ENCODE data around the gene SEC14L3. TPM values are rescaled to one million over a fixed set of nuclear protein-coding genes. Genes with fewer than 3 reads are reported as not detected.

Gene SEC14L3
- total RNA-seq, 1 experiment from 2014 or later = not detected

DNA sequence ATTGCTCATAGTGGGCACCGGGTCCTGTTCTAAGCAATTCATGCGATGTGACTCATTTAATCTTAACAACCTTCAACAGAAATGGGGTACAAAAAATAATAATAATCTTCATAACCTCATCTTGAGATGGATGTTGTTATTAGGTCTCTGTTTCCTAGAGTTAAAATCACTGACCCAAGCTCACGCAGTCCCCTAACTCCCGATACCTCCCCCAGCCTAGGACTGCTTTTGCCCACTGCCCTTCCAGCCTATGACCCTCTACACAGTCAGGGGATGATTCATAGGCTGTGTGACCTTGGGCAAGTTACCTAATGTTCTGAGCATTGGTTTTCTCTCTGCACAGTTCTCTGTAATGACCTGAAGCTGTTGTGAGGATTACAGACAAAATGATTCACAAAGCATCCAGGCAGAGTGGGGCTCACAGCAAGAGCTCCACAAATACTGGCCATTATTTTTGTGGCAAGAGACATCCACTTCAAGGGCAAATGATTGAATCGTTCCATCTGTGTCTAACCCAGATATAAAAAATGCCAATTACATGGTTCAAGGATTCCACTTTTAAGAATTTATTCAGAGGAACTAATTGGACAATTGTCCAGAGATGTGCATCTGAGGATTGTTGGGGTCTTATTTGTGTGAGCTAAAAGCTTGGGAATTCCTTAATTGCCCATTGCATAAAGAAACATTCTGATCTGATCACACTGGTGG, 26.2 kb downstream of the SEC14L3 start:
- Histone ChIP-seq H3K4me1 (ENCODE audit: control insufficient read depth, insufficient read depth, low read length) (no peaks in the 10 kb centered on the region), H3K27ac (ENCODE audit: low read length) (no peak overlapping the region), H3K4me3 (ENCODE audit: low read depth in 2 of 2, low read length in 2 of 2) (no peak overlapping the region), H3K27me3 (ENCODE audit: control insufficient read depth, insufficient read depth, low read length) (no peaks in the 10 kb centered on the region), H3K9me3 (ENCODE audit: control insufficient read depth, insufficient read depth, low read depth, low read length) (no peaks in the 10 kb centered on the region), H3K36me3 (ENCODE audit: control insufficient read depth, insufficient read depth, low read length) (no peaks in the 10 kb centered on the region)
- ATAC-seq (no peak), DNase-seq (ENCODE audit: low read depth, low spot score) (no peak)
- ChIA-PET POLR2A (no interaction called here), CTCF (interaction anchor here (1.2 to 1.3 kb wide), 2 partner anchors 40 to 156 kb away, joined by 5 to 9 read pairs; no protein-coding TSS in a partner anchor)
- TF ChIP-seq, protein P1, sequence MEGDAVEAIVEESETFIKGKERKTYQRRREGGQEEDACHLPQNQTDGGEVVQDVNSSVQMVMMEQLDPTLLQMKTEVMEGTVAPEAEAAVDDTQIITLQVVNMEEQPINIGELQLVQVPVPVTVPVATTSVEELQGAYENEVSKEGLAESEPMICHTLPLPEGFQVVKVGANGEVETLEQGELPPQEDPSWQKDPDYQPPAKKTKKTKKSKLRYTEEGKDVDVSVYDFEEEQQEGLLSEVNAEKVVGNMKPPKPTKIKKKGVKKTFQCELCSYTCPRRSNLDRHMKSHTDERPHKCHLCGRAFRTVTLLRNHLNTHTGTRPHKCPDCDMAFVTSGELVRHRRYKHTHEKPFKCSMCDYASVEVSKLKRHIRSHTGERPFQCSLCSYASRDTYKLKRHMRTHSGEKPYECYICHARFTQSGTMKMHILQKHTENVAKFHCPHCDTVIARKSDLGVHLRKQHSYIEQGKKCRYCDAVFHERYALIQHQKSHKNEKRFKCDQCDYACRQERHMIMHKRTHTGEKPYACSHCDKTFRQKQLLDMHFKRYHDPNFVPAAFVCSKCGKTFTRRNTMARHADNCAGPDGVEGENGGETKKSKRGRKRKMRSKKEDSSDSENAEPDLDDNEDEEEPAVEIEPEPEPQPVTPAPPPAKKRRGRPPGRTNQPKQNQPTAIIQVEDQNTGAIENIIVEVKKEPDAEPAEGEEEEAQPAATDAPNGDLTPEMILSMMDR (IDR thresholded peaks at IDR 0.05) = peak; percentile 59; the same call in 1 of the 2 replicates
- no peak for TF ChIP-seq SIN3A (IDR thresholded peaks at IDR 0.05; ENCODE audit: borderline replicate concordance, insufficient read depth, low read depth, low read length)
- intact Hi-C loops (cut with micrococcal nuclease; ENCODE audit: unreplicated experiment) = loop anchor here (5.0 kb wide), 1 partner anchor 42 kb away; no protein-coding TSS in a partner anchor
- in situ Hi-C loops (cut with HindIII; ENCODE audit: low pct_unique_long_range_greater_than_20kb, low sequenced_read_pairs) = no loop called here
- BruUV-seq (replicated peaks) = no TSS peak

DNA sequence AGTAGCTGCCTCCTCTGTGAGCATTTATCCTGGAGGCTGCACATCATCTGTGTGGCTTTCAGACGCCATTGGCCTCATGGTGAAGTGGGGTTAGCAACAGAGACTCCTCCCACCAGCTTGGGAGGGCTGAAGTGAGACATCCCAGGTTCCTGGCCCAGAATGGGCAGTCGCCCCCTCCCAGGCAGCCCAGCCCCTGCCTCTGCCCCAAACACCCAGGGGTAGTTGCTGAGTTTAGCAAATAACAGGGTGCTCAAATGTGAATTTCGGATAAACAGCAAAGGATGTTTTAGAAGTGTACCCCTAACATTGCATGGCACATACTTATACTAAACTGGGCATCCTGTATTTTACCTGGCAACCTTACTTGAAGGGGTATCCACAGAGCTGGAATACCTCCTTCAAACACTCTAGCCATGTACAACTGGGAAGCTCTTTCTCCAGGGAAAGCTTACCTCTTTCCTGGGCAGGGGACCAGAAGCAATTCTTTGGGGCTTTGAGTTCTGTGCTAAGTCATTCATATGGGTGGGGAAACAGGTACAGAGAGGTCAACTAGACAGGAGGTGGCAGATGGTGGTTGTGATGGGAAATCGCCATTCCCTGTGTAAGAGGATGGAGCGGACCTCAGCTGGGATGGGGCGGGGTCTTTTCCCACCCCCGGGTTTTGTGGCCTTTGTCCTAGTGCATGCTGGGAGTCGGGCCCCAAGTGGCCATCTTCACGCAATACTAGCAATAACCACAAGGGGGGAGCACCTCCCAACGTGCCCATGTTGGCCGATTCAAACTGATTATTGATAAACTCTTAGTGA, 27.0 kb downstream of the SEC14L3 start:
- Histone ChIP-seq H3K4me1 (ENCODE audit: control insufficient read depth, insufficient read depth, low read length) (no peaks in the 10 kb centered on the region), H3K36me3 (ENCODE audit: control insufficient read depth, insufficient read depth, low read length) (no peaks in the 10 kb centered on the region), H3K27ac (ENCODE audit: low read length) (no peak overlapping the region), H3K4me3 (ENCODE audit: low read depth in 2 of 2, low read length in 2 of 2) (peak overlapping the region in 1 of 2 experiments; percentile 18; a peak in 1 of 4 replicates), H3K27me3 (ENCODE audit: control insufficient read depth, insufficient read depth, low read length) (no peaks in the 10 kb centered on the region), H3K9me3 (ENCODE audit: control insufficient read depth, insufficient read depth, low read depth, low read length) (no peaks in the 10 kb centered on the region)
- TF ChIP-seq, protein P2, sequence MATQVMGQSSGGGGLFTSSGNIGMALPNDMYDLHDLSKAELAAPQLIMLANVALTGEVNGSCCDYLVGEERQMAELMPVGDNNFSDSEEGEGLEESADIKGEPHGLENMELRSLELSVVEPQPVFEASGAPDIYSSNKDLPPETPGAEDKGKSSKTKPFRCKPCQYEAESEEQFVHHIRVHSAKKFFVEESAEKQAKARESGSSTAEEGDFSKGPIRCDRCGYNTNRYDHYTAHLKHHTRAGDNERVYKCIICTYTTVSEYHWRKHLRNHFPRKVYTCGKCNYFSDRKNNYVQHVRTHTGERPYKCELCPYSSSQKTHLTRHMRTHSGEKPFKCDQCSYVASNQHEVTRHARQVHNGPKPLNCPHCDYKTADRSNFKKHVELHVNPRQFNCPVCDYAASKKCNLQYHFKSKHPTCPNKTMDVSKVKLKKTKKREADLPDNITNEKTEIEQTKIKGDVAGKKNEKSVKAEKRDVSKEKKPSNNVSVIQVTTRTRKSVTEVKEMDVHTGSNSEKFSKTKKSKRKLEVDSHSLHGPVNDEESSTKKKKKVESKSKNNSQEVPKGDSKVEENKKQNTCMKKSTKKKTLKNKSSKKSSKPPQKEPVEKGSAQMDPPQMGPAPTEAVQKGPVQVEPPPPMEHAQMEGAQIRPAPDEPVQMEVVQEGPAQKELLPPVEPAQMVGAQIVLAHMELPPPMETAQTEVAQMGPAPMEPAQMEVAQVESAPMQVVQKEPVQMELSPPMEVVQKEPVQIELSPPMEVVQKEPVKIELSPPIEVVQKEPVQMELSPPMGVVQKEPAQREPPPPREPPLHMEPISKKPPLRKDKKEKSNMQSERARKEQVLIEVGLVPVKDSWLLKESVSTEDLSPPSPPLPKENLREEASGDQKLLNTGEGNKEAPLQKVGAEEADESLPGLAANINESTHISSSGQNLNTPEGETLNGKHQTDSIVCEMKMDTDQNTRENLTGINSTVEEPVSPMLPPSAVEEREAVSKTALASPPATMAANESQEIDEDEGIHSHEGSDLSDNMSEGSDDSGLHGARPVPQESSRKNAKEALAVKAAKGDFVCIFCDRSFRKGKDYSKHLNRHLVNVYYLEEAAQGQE (IDR thresholded peaks at IDR 0.05; ENCODE audit: insufficient read depth in 1 of 2, low read depth in 2 of 2, low read length in 1 of 2) = no peak
- TF ChIP-seq TCF7L2 (IDR thresholded peaks at IDR 0.05; ENCODE audit: low read depth, low read length) = no peak
- no peak for TF ChIP-seq SIN3A (IDR thresholded peaks at IDR 0.05; ENCODE audit: borderline replicate concordance, insufficient read depth, low read depth, low read length)
- TF ChIP-seq, protein P1 (IDR thresholded peaks at IDR 0.05) = peak; percentile 83
- peak; percentile 49; the same call in 1 of the 2 replicates for TF ChIP-seq POLR2AphosphoS5 (IDR thresholded peaks at IDR 0.05; ENCODE audit: low read depth, low read length)
- CTCF ChIA-PET = interaction anchor here (1.1 to 1.3 kb wide), 4 partner anchors 18 to 157 kb away, joined by 3 to 9 read pairs (median 4); no protein-coding TSS in a partner anchor
- in situ Hi-C loops (cut with HindIII; ENCODE audit: low pct_unique_long_range_greater_than_20kb, low sequenced_read_pairs) = no loop called here
- no TSS peak for BruUV-seq (replicated peaks)
- POLR2A ChIA-PET = interaction anchor here (0.6 kb wide), 2 partner anchors 43 to 140 kb away, joined by 3 to 13 read pairs; no protein-coding TSS in a partner anchor
- intact Hi-C loops (cut with micrococcal nuclease; ENCODE audit: unreplicated experiment) = loop anchor here (5.0 kb wide), 1 partner anchor 42 kb away; no protein-coding TSS in a partner anchor
- no peak for DNase-seq (ENCODE audit: low read depth, low spot score)
- peak; percentile 80 for ATAC-seq
